Measurements from ENCODE around the gene FXN.

- TF ChIP-seq, protein P1, sequence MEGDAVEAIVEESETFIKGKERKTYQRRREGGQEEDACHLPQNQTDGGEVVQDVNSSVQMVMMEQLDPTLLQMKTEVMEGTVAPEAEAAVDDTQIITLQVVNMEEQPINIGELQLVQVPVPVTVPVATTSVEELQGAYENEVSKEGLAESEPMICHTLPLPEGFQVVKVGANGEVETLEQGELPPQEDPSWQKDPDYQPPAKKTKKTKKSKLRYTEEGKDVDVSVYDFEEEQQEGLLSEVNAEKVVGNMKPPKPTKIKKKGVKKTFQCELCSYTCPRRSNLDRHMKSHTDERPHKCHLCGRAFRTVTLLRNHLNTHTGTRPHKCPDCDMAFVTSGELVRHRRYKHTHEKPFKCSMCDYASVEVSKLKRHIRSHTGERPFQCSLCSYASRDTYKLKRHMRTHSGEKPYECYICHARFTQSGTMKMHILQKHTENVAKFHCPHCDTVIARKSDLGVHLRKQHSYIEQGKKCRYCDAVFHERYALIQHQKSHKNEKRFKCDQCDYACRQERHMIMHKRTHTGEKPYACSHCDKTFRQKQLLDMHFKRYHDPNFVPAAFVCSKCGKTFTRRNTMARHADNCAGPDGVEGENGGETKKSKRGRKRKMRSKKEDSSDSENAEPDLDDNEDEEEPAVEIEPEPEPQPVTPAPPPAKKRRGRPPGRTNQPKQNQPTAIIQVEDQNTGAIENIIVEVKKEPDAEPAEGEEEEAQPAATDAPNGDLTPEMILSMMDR (IDR thresholded peaks at IDR 0.05) = no peak
- no peak for TF ChIP-seq ZFX (IDR thresholded peaks at IDR 0.05; ENCODE audit: borderline replicate concordance)
Observed at GRCh38 chr9:69136779-69137178, 101.2 kb downstream of the FXN start.
